ENCODE measurements around the gene ZFYVE28. TPM values are rescaled to one million over a fixed set of nuclear protein-coding genes. Genes with fewer than 3 reads are reported as not detected.
"Not testable (repeated sequence)": the region's sequence is repeated elsewhere in the genome, so short reads cannot be mapped to it uniquely, and the experiment has no call there.

ZFYVE28 gene
- total and polyA plus RNA-seq, 10 of the 15 experiments (the other 5 are each of a cell fraction or from before 2014, with no cell fraction given): 0.06 to 1.9 (median 0.22) TPM; not detected in 1

- Histone ChIP-seq H4K20me1 (ENCODE audit: control insufficient read depth, insufficient read depth) (no peaks in the 10 kb centered on the region), H3K79me2 (ENCODE audit: control insufficient read depth, insufficient read depth, low read length) (no peaks in the 10 kb centered on the region), H3K4me2 (ENCODE audit: control insufficient read depth, insufficient read depth) (no peak overlapping the region), H3K27ac (ENCODE audit: control insufficient read depth, insufficient read depth) (no peak overlapping the region), H3K4me3 (no peak overlapping the region), H3K4me1 (ENCODE audit: control insufficient read depth, insufficient read depth, low read length) (no peaks in the 10 kb centered on the region), H3K9me3 (replicated peaks; ENCODE audit: control insufficient read depth, insufficient read depth, low read length) (no peaks in the 10 kb centered on the region), H3K9ac (ENCODE audit: control insufficient read depth, insufficient read depth, low read length) (no peak overlapping the region), H3K27me3 (replicated peaks in 1 of 2; ENCODE audit: control insufficient read depth in 2 of 2, insufficient read depth in 2 of 2, low read length in 1 of 2) (no peaks in the 10 kb centered on the region), H3K36me3 (ENCODE audit: control insufficient read depth in 2 of 2, insufficient read depth in 2 of 2, low read length in 1 of 2) (no peaks in the 10 kb centered on the region), H2AFZ (ENCODE audit: control insufficient read depth, low read depth, low read length) (no peak overlapping the region)
- TF ChIP-seq NR2C1 (IDR thresholded peaks at IDR 0.05): no peak
- TF ChIP-seq JUND (IDR thresholded peaks at IDR 0.05; ENCODE audit: low read depth, low read length): no peak
- no peak for TF ChIP-seq PML (IDR thresholded peaks at IDR 0.05; ENCODE audit: low read length)
- TF ChIP-seq, protein P1, sequence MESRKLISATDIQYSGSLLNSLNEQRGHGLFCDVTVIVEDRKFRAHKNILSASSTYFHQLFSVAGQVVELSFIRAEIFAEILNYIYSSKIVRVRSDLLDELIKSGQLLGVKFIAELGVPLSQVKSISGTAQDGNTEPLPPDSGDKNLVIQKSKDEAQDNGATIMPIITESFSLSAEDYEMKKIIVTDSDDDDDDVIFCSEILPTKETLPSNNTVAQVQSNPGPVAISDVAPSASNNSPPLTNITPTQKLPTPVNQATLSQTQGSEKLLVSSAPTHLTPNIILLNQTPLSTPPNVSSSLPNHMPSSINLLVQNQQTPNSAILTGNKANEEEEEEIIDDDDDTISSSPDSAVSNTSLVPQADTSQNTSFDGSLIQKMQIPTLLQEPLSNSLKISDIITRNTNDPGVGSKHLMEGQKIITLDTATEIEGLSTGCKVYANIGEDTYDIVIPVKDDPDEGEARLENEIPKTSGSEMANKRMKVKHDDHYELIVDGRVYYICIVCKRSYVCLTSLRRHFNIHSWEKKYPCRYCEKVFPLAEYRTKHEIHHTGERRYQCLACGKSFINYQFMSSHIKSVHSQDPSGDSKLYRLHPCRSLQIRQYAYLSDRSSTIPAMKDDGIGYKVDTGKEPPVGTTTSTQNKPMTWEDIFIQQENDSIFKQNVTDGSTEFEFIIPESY (IDR thresholded peaks at IDR 0.05): no peak
- TF ChIP-seq SREBF1 (IDR thresholded peaks at IDR 0.05; ENCODE audit: low read length): no peak
- TF ChIP-seq SMAD1 (IDR thresholded peaks at IDR 0.05; ENCODE audit: low read depth, partially characterized antibody): no peak
- TF ChIP-seq, protein P2, sequence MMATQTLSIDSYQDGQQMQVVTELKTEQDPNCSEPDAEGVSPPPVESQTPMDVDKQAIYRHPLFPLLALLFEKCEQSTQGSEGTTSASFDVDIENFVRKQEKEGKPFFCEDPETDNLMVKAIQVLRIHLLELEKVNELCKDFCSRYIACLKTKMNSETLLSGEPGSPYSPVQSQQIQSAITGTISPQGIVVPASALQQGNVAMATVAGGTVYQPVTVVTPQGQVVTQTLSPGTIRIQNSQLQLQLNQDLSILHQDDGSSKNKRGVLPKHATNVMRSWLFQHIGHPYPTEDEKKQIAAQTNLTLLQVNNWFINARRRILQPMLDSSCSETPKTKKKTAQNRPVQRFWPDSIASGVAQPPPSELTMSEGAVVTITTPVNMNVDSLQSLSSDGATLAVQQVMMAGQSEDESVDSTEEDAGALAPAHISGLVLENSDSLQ (IDR thresholded peaks at IDR 0.05): no peak
- TF ChIP-seq ZBED1 (IDR thresholded peaks at IDR 0.05; ENCODE audit: borderline replicate concordance): no peak
- TF ChIP-seq STAT3 (IDR thresholded peaks at IDR 0.05; ENCODE audit: low read depth, low read length): no peak
- no peak for TF ChIP-seq POLR2A (IDR thresholded peaks at IDR 0.05; ENCODE audit: low read depth, low read length)
- no peak for TF ChIP-seq EP300 (IDR thresholded peaks at IDR 0.05; ENCODE audit: borderline replicate concordance in 1 of 2, control insufficient read depth in 1 of 2, low read depth in 2 of 2, low read length in 2 of 2)
- TF ChIP-seq NFYB (IDR thresholded peaks at IDR 0.05; ENCODE audit: insufficient read depth, low read depth, low read length): no peak
- SMC1A ChIA-PET (ENCODE audit: uncharacterized antibody, unreplicated experiment): no interaction called here
- POLR2A ChIA-PET: no interaction called here
- in situ Hi-C loops (cut with MboI): no loop called here
- ATAC-seq (no peak), FAIRE-seq (no peak), DNase-seq (ENCODE audit: low read depth, low spot score) (no peak)
- RAD21 ChIA-PET (ENCODE audit: unreplicated experiment): no interaction called here
- no TSS peak for BruUV-seq (replicated peaks)
- WGBS (ENCODE audit: insufficient coverage, insufficient replicate concordance, low lambda C conversion rate, missing lambda C conversion rate): 71% methylated on average over 44 of the region's 44 CpGs
- intact Hi-C loops (cut with micrococcal nuclease; ENCODE audit: unreplicated experiment): no loop called here
- CTCF ChIA-PET: no interaction called here
Measured at GRCh38 chr4:2275546-2276251, 142.7 kb downstream of the ZFYVE28 start.

- H3K27ac ChIP-seq (ENCODE audit: control insufficient read depth, insufficient read depth); FAIRE-seq; POLR2A ChIA-PET; H3K9me3 ChIP-seq (replicated peaks; ENCODE audit: control insufficient read depth, insufficient read depth, low read length); H2AFZ ChIP-seq (ENCODE audit: control insufficient read depth, low read depth, low read length); CTCF ChIA-PET; H3K27me3 ChIP-seq (replicated peaks in 1 of 2; ENCODE audit: control insufficient read depth in 2 of 2, insufficient read depth in 2 of 2, low read length in 1 of 2); H3K4me1 ChIP-seq (ENCODE audit: control insufficient read depth, insufficient read depth, low read length); H3K9ac ChIP-seq (ENCODE audit: control insufficient read depth, insufficient read depth, low read length); H3K4me3 ChIP-seq; H3K79me2 ChIP-seq (ENCODE audit: control insufficient read depth, insufficient read depth, low read length); H3K4me2 ChIP-seq (ENCODE audit: control insufficient read depth, insufficient read depth); H4K20me1 ChIP-seq (ENCODE audit: control insufficient read depth, insufficient read depth); DNase-seq (ENCODE audit: low read depth, low spot score); in situ Hi-C loops (cut with MboI); H3K36me3 ChIP-seq (ENCODE audit: control insufficient read depth in 2 of 2, insufficient read depth in 2 of 2, low read length in 1 of 2); SMC1A ChIA-PET (ENCODE audit: uncharacterized antibody, unreplicated experiment); intact Hi-C loops (cut with micrococcal nuclease; ENCODE audit: unreplicated experiment); ATAC-seq; RAD21 ChIA-PET (ENCODE audit: unreplicated experiment); BruUV-seq (replicated peaks): not testable (repeated sequence)
- 37% methylated on average over 9 of the region's 10 CpGs for WGBS (ENCODE audit: insufficient coverage, insufficient replicate concordance, low lambda C conversion rate, missing lambda C conversion rate)
Measured at GRCh38 chr4:2275044-2275397, 143.4 kb downstream of the ZFYVE28 start.

All from GM12878 (cell line).